A549 (cell line): Measurements from ENCODE around the gene INSIG2. TPM values are rescaled to one million over a fixed set of nuclear protein-coding genes. Genes with fewer than 3 reads are reported as not detected.

ENCODE experiments used
- ATAC-seq, 2 experiments: fragments of 200-7000 bp in 1 of 2; fragments of >200 bp in 1 of 2; cut with Nextera tagmentation in 1 of 2; cut with Tn5 transposase in 1 of 2; 3 replicates each; pipeline versions ENCODE4 v1.8.0 to v1.9.1; 2018 to 2020; ENCODE audit warnings: mild to moderate bottlenecking in 1 of 2, moderate library complexity in 1 of 2
- CTCF ChIA-PET: fragments of 300-600 bp; sonication (Branson Sonifier 250); formaldehyde crosslinking; extraction: SDS; loops from one replicate; lab custom pipeline; 2021; ENCODE audit warnings: antibody characterized with exemption, inconsistent platforms; lab: Yijun Ruan, JAX
- POLR2A ChIA-PET: fragments of 350-600 bp; formaldehyde crosslinking; extraction: SDS; loops from one replicate; lab custom pipeline; 2021; ENCODE audit warnings: antibody characterized with exemption, inconsistent platforms; lab: Yijun Ruan, JAX
- DNase-seq, 2 experiments: peaks; one replicate each; pipeline versions ENCODE4 v3.0.0 to v3.0.0-alpha.2; 2011 to 2016; ENCODE audit warnings: low read depth in 1 of 2, low spot score in 1 of 2
- FAIRE-seq: peaks from 2 replicates; lab custom pipeline; 2011; peaks lifted over from hg19 to GRCh38; lab: Jason Lieb, UNC
- H3K27ac ChIP-seq, 2 experiments: fragments of >200 bp; sonication (Bioruptor Twin); formaldehyde crosslinking; 3 replicates each; pipeline ENCODE4 v1.5.1; 2016 to 2017
- H3K4me1 ChIP-seq: fragments of >200 bp; sonication (Bioruptor Twin); formaldehyde crosslinking; 3 replicates; pipeline ENCODE4 v1.6.1; 2016
- H3K4me2 ChIP-seq: fragments of >200 bp; sonication (Bioruptor Twin); formaldehyde crosslinking; 3 replicates; pipeline ENCODE4 v1.6.1; 2016
- H3K4me3 ChIP-seq: fragments of >200 bp; sonication (Bioruptor Twin); formaldehyde crosslinking; 3 replicates; pipeline ENCODE4 v1.5.1; 2016
- H3K9me3 ChIP-seq: fragments of >200 bp; sonication (Bioruptor Twin); formaldehyde crosslinking; 3 replicates; pipeline ENCODE4 v1.6.1; 2016
- ATOH8 ChIP-seq: fragments of 250-450 bp; sonication (Bioruptor Pico); IDR thresholded peaks from 2 replicates; pipeline ENCODE4 v1.5.0; 2020; ENCODE audit warnings: low read depth, mild to moderate bottlenecking, moderate library complexity
- CBX2 ChIP-seq: fragments of 200-600 bp; sonication (generic); IDR thresholded peaks from 2 replicates; pipeline ENCODE4 v1.6.1; 2016; ENCODE audit warnings: low read depth, mild to moderate bottlenecking, borderline replicate concordance
- CEBPB ChIP-seq, 2 experiments: fragments of >200 bp in 1 of 2; sonication (Bioruptor Twin) in 1 of 2; formaldehyde crosslinking in 1 of 2; IDR thresholded peaks; 2 replicates each; pipeline ENCODE4 v1.6.1; 2012 to 2016
- HDAC2 ChIP-seq: fragments of 200-600 bp; sonication (generic); IDR thresholded peaks from 2 replicates; pipeline ENCODE4 v1.6.1; 2016
- HES2 ChIP-seq: fragments of >200 bp; sonication (Bioruptor Twin); formaldehyde crosslinking; IDR thresholded peaks from 2 replicates; pipeline ENCODE4 v1.6.1; 2016
- HOXB13 ChIP-seq: fragments of 250-450 bp; sonication (Bioruptor Pico); IDR thresholded peaks from 2 replicates; pipeline ENCODE4 v1.5.0; 2020; ENCODE audit warnings: low read depth, mild to moderate bottlenecking, moderate library complexity
- HOXB5 ChIP-seq: fragments of 250-450 bp; sonication (Bioruptor Pico); IDR thresholded peaks from 2 replicates; pipeline ENCODE4 v1.5.0; 2020; ENCODE audit warnings: mild to moderate bottlenecking, moderate library complexity
- MAZ ChIP-seq: fragments of 150-350 bp; IDR thresholded peaks from 2 replicates; pipeline ENCODE4 v1.6.1; 2014; ENCODE audit warnings: antibody characterized with exemption, low read depth, low read length, borderline replicate concordance
- PHF8 ChIP-seq: fragments of 200-600 bp; sonication (generic); IDR thresholded peaks from 2 replicates; pipeline ENCODE4 v1.6.1; 2016; ENCODE audit warnings: low read depth, mild to moderate bottlenecking, antibody characterized with exemption, moderate library complexity, borderline replicate concordance
- RARB ChIP-seq: fragments of 250-450 bp; sonication (Bioruptor Pico); IDR thresholded peaks from 2 replicates; pipeline ENCODE4 v1.8.0; 2021; ENCODE audit warnings: mild to moderate bottlenecking, moderate library complexity
- ZC3H11A ChIP-seq: fragments of 450-650 bp; IDR thresholded peaks from 2 replicates; pipeline ENCODE4 v1.6.1; 2014; ENCODE audit warnings: antibody characterized with exemption, mild to moderate bottlenecking
- ZNF302 ChIP-seq: fragments of 250-450 bp; sonication (Bioruptor Pico); IDR thresholded peaks from 2 replicates; pipeline ENCODE4 v1.9.0; 2021; ENCODE audit warnings: inconsistent platforms, mild to moderate bottlenecking, moderate library complexity
- ZSCAN20 ChIP-seq: fragments of 250-450 bp; sonication (Bioruptor Pico); IDR thresholded peaks from 2 replicates; pipeline ENCODE4 v1.8.0; 2022; ENCODE audit warnings: mild to moderate bottlenecking, moderate library complexity
- WGBS: methylation state at CpG from one replicate; pipeline ENCODE4 v1.1.6; 2017; ENCODE audit errors: missing lambda C conversion rate; 5-methylcytosine and 5-hydroxymethylcytosine counted together
- polyA plus RNA-seq, 4 experiments: library from polyadenylated mRNA; depleted of rRNA in 3 of 4; stranded (reverse); fragments of >200 nt; fragmentation: RNase III in 1 of 4; extraction: RNeasy Plus Mini Kit Qiagen cat#74134 plus additional on column Dnase treatment in 1 of 4; gene quantifications; 2 replicates in 3 of 4; 3 replicates in 1 of 4; pipeline ENCODE4 v1.2.3, GENCODE V29; 2011 to 2017
- TF ChIP-seq, protein P1 (sequence below): fragments of 150-350 bp; IDR thresholded peaks from 2 replicates; pipeline ENCODE4 v1.6.1; 2014; ENCODE audit warnings: low read depth, mild to moderate bottlenecking, low read length
- TF ChIP-seq, protein P2 (sequence below): fragments of 250-450 bp; sonication (Bioruptor Pico); IDR thresholded peaks from 2 replicates; pipeline ENCODE4 v1.5.0; 2021; ENCODE audit warnings: mild to moderate bottlenecking, moderate library complexity, borderline replicate concordance
- TF ChIP-seq, protein P3 (sequence below): IDR thresholded peaks from 2 replicates; pipeline ENCODE4 v1.6.1; 2012; ENCODE audit warnings: low read depth, borderline replicate concordance
- TF ChIP-seq, protein P4 (sequence below): fragments of >200 bp; sonication (Bioruptor Twin); formaldehyde crosslinking; IDR thresholded peaks from 3 replicates; pipeline ENCODE4 v1.5.1; 2016
- TF ChIP-seq, protein P5 (sequence below): fragments of 450-650 bp; IDR thresholded peaks from 2 replicates; pipeline ENCODE4 v1.6.1; 2014; ENCODE audit warnings: antibody characterized with exemption

Gene INSIG2
- polyA plus RNA-seq, 2 of the 4 experiments (the other 2 are of a cell fraction): 12.1 to 23.4 TPM

DNA sequence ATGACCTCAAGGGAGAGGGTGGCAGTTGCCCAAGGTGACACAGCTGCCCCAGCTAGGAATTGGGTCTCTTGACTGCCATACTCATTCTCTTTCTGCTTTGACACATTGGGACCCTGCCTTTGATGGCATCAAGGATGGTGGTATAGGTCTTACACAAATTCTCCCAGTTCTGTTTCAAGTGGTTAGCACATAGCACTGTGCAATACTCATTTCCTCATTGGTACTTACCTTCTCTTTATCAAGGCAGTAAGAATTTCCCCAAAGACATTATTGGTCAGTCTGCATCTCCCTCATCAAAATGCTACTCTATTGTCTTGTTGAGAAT, 38.5 kb upstream of the INSIG2 start:
- ATAC-seq: no peak
- ChIA-PET POLR2A (no interaction called here), CTCF (interaction anchor here (7.0 kb wide), 1 partner anchor 11 kb away, joined by 63 read pairs; no protein-coding TSS in a partner anchor)
- FAIRE-seq: no peak
- TF ChIP-seq ZSCAN20 (CRISPR knock-in tag): no peak
- TF ChIP-seq ZNF302 (CRISPR knock-in tag): no peak
- TF ChIP-seq, protein P1, sequence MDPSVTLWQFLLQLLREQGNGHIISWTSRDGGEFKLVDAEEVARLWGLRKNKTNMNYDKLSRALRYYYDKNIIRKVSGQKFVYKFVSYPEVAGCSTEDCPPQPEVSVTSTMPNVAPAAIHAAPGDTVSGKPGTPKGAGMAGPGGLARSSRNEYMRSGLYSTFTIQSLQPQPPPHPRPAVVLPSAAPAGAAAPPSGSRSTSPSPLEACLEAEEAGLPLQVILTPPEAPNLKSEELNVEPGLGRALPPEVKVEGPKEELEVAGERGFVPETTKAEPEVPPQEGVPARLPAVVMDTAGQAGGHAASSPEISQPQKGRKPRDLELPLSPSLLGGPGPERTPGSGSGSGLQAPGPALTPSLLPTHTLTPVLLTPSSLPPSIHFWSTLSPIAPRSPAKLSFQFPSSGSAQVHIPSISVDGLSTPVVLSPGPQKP: no peak
- no peak for TF ChIP-seq HDAC2
- no peak for TF ChIP-seq HOXB13
- no peak for TF ChIP-seq PHF8
- TF ChIP-seq ZC3H11A: no peak
- no peak for TF ChIP-seq ATOH8 (CRISPR knock-in tag)
- no peak overlapping the region for H3K27ac ChIP-seq
- peaks cover 19% of the 10 kb centered on the region; the same call in 2 of the 3 replicates for H3K4me1 ChIP-seq
- H3K4me3 ChIP-seq: no peak overlapping the region
- no peaks in the 10 kb centered on the region for H3K9me3 ChIP-seq
- H3K4me2 ChIP-seq: no peak overlapping the region
- DNase-seq: no peak

DNA sequence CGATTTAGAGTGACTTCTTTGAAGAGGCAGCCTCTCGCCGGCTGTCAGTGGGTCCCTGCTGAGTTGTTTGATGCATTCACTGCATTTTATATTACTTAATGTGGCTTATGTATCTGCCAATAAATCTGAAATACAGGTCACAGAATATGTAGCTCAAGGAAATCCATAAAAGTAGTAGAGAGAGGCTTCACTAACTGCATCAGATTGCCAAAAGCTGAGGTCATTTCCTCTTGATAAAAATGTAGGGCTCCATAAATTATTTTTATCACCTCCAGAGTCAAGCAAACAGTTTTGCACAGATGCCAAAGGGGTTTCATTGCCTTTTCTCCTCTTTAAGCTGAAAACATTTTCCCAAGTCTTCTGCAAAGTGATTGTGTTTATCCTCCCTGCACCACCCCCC, 37.9 kb upstream of the INSIG2 start:
- 78% methylated on average over 3 of the region's 3 CpGs for WGBS
- H3K9me3 ChIP-seq: no peaks in the 10 kb centered on the region
- ATAC-seq (no peak), FAIRE-seq (no peak), DNase-seq (no peak)
- H3K4me1 ChIP-seq: peaks cover 19% of the 10 kb centered on the region; the same call in 2 of the 3 replicates
- ChIA-PET CTCF (interaction anchor here (3.1 kb wide), 1 partner anchor 13 kb away, joined by 11 read pairs; no protein-coding TSS in a partner anchor), POLR2A (no interaction called here)
- no peak overlapping the region for H3K27ac ChIP-seq
- no peak overlapping the region for H3K4me3 ChIP-seq
- TF ChIP-seq CEBPB (IDR thresholded peaks at IDR 0.05): no peak
- TF ChIP-seq, protein P2, sequence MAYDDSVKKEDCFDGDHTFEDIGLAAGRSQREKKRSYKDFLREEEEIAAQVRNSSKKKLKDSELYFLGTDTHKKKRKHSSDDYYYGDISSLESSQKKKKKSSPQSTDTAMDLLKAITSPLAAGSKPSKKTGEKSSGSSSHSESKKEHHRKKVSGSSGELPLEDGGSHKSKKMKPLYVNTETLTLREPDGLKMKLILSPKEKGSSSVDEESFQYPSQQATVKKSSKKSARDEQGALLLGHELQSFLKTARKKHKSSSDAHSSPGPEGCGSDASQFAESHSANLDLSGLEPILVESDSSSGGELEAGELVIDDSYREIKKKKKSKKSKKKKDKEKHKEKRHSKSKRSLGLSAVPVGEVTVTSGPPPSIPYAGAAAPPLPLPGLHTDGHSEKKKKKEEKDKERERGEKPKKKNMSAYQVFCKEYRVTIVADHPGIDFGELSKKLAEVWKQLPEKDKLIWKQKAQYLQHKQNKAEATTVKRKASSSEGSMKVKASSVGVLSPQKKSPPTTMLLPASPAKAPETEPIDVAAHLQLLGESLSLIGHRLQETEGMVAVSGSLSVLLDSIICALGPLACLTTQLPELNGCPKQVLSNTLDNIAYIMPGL (CRISPR knock-in tag): no peak
- no peak overlapping the region for H3K4me2 ChIP-seq

DNA sequence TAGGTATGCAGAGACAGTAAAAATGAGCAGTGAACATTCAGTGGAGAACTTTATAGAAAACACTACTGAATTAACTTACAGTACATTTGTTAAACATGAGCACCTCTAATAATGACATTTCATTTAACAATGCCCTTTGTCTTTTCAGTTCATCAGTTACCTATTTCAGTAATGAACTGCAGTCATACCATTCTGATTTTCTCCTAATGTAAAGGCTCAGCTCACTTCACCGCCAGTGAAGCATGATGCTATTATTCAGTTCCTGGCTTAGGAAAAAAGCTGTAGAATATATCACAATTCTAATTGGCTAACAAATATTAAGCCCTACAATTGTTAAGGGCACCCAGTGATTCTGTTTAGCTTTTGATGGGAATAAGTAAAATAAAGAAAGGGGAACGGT, 37.3 kb upstream of the INSIG2 start:
- peaks cover 19% of the 10 kb centered on the region; the same call in 2 of the 3 replicates for H3K4me1 ChIP-seq
- no peak for FAIRE-seq
- TF ChIP-seq, protein P3, sequence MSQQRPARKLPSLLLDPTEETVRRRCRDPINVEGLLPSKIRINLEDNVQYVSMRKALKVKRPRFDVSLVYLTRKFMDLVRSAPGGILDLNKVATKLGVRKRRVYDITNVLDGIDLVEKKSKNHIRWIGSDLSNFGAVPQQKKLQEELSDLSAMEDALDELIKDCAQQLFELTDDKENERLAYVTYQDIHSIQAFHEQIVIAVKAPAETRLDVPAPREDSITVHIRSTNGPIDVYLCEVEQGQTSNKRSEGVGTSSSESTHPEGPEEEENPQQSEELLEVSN: no peak
- H3K4me2 ChIP-seq: no peak overlapping the region
- WGBS: 58% methylated on average over 2 of the region's 2 CpGs
- H3K4me3 ChIP-seq: no peak overlapping the region
- ATAC-seq: no peak
- no peak for DNase-seq
- CTCF ChIA-PET: interaction anchor here (1.3 to 3.1 kb wide), 4 partner anchors 10 to 804 kb away, joined by 5 to 11 read pairs (median 8); no protein-coding TSS in a partner anchor
- no peak overlapping the region for H3K27ac ChIP-seq
- POLR2A ChIA-PET: no interaction called here
- H3K9me3 ChIP-seq: no peaks in the 10 kb centered on the region

DNA sequence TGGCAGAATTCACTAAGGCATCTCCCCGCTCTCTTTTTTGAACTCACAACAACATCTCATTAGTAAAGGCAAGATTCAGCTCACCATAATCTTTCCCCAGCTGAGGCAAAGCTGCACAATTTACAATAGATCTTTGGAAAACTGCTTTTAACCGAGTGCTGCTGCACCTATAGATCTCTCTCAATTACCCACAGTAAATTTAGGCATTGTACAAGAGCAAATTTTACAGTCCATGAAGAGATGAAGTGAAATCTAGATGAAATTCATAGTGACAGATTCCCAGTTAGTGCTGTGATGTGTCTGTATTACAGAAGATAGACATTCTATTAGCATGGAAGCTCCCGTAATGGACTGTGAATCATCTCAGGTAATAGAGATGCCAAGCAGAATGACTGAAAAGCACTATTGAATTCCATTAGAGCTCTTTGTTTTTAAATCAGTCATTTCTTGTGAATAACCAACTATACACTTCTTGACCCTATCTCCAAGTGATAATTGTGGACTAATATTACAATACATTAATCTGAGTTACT, 36.4 kb upstream of the INSIG2 start:
- no peak for FAIRE-seq
- WGBS: 79% methylated on average over 3 of the region's 3 CpGs
- Histone ChIP-seq H3K4me1 (peaks cover 17% of the 10 kb centered on the region; the same call in 2 of the 3 replicates), H3K4me2 (no peak overlapping the region), H3K27ac (no peak overlapping the region), H3K9me3 (no peaks in the 10 kb centered on the region), H3K4me3 (no peak overlapping the region)
- ChIA-PET CTCF (interaction anchor here (1.3 to 3.1 kb wide), 7 partner anchors 9 to 803 kb away, joined by 3 to 11 read pairs (median 7); no protein-coding TSS in a partner anchor), POLR2A (no interaction called here)
- DNase-seq: no peak
- no peak for ATAC-seq
- TF ChIP-seq HOXB13 (no peak), ATOH8 (CRISPR knock-in tag) (no peak), CEBPB (IDR thresholded peaks at IDR 0.05) (no peak), HES2 (no peak), RARB (no peak), HOXB5 (no peak), CBX2 (no peak), MAZ (no peak)
- TF ChIP-seq, protein P4, sequence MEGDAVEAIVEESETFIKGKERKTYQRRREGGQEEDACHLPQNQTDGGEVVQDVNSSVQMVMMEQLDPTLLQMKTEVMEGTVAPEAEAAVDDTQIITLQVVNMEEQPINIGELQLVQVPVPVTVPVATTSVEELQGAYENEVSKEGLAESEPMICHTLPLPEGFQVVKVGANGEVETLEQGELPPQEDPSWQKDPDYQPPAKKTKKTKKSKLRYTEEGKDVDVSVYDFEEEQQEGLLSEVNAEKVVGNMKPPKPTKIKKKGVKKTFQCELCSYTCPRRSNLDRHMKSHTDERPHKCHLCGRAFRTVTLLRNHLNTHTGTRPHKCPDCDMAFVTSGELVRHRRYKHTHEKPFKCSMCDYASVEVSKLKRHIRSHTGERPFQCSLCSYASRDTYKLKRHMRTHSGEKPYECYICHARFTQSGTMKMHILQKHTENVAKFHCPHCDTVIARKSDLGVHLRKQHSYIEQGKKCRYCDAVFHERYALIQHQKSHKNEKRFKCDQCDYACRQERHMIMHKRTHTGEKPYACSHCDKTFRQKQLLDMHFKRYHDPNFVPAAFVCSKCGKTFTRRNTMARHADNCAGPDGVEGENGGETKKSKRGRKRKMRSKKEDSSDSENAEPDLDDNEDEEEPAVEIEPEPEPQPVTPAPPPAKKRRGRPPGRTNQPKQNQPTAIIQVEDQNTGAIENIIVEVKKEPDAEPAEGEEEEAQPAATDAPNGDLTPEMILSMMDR: no peak
- TF ChIP-seq, protein P3: no peak
- TF ChIP-seq, protein P5, sequence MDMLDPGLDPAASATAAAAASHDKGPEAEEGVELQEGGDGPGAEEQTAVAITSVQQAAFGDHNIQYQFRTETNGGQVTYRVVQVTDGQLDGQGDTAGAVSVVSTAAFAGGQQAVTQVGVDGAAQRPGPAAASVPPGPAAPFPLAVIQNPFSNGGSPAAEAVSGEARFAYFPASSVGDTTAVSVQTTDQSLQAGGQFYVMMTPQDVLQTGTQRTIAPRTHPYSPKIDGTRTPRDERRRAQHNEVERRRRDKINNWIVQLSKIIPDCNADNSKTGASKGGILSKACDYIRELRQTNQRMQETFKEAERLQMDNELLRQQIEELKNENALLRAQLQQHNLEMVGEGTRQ: no peak
